Stimulated activated CD4-positive, alpha-beta T cell treated with anti-CD3 and anti-CD28 coated beads, TNF-alpha, amount 100 ng/mL, for 1 hour (primary cell): ENCODE data around the gene LRRTM4.

Experiments used
- DNase-seq, 3 donors: peaks; one replicate each; pipeline ENCODE4 v3.0.0-alpha.2; 2020; ENCODE audit warnings: low read depth in 3 of 3, low spot score in 1 of 3

LRRTM4 gene

DNA sequence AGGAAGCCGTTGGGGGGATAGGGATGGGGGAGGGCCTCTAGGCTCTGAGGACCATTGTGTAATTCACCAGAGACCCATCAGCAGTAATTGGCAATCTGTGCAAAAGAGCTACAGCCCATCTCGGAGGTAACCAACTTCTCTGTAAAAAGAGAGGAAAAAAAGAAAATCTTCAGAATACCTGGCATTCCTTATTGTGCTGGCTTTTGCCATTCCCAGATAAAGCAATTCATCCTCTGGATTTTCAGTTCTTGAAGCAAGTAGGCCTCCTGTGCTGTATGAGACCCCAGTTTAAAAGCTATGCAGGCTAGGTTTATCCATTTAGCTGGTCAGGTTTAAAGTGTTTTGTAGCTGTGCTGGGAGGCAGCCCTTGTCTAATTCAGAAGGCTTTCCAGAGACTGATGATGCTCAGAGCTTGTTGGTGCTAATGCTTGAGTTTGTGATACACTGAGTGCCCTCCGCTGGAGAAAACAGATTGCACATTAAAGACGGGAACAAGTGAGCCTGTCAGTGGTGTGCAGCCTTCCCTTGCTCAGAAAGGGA is at the start of gene LRRTM4:
TSS of gene LRRTM4 (minus strand) at position 446 of the 540 bp plus-strand sequence.
- DNase-seq, result no peak

DNA sequence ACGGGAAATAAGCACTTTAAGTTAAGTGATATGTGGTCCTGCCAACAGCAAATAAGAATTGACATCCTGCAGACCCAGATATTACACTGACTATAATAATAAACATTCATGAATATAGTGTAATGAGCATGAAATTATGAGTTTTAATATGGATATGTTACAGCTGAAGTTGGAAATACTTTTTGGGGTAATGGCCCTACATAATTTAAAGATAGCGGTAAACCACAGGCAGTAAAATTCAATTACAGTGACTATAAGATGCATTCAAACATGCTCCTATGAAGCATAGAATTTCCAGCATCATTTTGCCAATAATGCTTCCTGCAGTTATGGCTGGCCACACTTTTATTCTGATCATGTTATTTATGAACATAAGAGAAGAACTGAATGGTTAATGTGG is 49.4 kb upstream of the LRRTM4 start:
- no peak for DNase-seq

DNA sequence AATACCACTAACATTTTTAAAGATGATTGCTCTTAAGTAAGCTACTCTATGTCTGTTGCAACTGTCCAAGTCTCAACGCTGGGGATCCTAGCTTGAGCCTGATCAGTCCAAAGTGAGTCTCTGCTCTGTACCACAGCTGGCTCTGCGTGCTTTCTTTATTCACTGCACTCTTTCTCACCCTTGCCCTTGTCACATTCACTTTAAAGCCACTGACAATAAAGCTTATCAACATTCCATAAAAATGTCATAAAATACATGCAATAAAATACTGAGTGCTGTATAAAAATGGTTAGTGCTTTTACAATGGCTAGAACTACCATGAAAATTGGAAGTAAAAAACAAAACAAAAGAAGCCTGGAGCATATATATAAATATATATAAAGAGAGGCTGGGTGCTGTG is 45.5 kb upstream of the LRRTM4 start:
- DNase-seq, result no peak

DNA sequence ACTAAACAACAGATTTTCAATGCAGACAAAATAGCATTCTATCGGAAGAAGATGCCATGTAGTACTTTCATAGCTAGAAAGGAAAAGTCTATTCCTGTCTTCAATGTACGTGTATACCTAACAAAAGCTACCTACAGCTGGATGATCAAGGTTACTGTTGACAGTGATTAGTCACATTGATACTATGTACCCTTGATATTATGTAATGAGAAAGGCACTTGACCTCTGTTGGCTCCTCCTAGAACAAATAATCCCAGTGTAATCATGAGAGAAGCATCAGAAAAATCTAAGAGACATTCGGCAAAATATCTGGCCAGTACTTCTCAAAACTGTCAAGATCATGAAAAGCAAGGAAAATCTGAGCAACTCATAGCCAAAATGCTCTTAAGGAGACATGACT is 44.4 kb upstream of the LRRTM4 start:
- DNase-seq, result no peak

DNA sequence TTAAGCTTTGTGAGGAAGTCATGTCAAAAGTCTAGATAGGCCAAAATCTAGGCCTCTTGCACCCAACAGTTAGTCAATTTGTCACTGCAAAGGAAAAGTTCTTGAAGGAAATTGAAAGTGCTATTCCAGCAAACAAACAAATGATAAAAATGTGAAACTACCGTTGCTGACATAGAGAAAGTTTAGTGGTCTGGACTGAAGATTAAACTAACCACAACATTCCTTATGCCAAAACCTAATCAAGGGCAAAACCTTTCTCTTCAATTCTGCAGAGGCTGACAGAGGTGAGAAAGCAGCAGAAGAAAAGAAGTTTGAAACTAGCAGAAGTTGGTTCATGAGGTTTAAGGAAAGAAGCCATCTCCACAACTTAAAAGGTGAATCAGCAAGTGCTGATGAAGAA is 44.0 kb upstream of the LRRTM4 start:
- DNase-seq, result no peak

DNA sequence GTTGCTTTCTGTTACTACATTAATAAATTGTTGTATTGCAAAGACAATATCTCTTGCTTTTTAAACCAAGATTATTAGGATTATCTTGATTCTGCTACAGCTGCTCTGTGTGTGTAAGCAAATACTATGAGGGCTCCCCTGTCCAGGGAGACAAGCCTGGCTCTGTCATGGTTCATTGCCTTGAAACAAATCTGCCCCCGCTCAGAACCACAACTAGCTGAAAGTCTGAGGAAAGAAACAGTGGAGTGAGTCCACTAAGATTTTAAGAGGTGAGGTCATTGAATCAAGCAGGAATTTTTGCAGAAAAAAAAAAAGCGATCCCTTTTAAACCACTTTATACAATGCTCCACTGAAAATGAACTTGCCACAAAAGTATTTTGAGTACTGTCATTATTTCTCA is 30.8 kb upstream of the LRRTM4 start:
- DNase-seq, result no peak

DNA sequence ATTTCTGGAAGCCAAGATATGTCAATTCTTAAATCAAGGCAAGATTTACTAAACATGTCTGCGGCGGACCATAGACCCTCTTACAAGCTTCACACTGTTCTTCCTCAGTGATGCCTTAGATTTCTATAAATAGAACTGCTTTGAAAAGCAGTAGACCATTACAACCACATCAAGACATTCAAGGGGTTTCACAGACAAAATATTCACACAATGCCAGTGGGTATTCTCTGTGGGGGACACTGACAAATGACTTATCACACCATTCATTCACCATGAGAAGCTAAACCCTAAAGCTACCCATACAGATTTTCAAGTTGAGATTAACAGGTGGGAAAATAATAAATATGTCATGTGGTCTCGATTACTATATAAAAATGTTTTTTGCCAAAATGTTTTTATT is 15.9 kb upstream of the LRRTM4 start:
- DNase-seq, result no peak

DNA sequence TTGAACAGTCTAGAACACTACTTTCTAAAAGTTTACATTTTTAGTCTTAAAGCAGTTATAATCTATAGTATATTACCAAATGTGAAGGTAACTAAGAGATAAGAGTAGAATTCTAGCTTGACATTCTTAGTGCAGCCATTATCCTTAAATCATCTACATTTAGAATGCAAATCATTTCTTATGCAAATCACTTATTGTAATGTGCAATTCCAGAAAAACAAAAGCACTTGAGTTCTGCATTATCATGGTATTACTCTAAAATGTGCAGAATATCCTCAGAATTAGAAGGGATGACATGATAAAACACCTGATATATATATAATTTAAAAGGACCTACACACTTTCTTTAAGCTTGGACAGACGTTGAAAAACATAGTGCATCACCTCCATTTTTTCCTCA is 712 bp upstream of the LRRTM4 start:
- no peak for DNase-seq

DNA sequence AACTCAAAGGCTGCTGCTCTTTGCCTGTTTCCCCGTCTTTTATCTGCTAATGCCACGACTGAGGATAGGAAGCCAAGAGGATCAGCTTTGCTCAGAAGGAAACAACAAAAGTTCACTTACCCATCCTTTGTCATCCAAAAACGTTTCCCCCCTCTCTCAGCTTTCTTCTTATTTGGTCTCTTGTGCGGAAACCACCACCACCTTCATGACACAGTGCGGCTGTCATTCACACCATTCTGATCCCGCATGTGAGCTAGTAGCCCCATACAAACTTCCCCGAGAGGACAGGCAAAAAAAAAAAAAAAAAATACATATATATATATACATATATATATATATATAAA is 656 bp downstream of the LRRTM4 start:
- no peak for DNase-seq

DNA sequence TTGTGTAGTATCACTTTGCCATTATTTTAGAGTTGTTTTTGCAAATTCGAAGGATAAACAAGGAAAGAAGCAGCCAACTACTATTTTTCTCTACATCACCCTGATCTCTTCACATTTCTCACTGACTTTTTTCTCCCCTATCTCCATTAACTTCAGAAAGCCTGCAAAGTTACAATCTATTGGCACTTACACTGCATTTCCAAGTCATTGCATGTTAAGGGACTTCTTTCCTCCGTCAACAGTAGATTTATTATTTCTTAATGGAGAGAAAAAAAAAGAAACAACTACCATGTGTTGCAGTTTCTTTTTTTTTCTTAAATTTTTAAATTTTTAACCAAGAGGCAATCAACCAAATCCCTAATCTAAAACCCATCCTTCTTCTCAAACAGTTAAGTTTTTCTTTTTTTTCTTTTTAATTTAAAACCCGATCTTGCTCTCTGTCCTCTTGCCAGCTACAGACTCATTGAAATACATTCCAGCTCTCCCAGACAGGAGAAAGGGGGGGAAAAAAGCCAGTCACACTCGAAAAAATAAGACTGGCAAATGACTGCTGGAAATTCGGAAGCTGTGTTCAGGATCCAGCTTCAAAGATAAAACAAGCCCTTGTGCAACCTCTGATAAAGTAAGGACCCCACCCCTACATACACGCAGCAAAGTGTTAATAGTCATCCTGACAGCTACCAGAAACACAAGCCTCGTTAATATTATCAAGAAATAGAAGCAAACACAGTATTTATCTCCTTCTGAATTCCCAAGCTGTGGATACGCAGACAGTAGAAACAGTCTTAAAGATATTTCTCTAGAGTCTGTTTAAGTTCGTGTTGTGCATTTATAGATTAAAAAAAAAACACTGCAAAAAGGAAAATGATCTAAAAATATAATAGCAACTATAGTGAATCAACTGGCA is 1.3 kb downstream of the LRRTM4 start:
- no peak for DNase-seq

DNA sequence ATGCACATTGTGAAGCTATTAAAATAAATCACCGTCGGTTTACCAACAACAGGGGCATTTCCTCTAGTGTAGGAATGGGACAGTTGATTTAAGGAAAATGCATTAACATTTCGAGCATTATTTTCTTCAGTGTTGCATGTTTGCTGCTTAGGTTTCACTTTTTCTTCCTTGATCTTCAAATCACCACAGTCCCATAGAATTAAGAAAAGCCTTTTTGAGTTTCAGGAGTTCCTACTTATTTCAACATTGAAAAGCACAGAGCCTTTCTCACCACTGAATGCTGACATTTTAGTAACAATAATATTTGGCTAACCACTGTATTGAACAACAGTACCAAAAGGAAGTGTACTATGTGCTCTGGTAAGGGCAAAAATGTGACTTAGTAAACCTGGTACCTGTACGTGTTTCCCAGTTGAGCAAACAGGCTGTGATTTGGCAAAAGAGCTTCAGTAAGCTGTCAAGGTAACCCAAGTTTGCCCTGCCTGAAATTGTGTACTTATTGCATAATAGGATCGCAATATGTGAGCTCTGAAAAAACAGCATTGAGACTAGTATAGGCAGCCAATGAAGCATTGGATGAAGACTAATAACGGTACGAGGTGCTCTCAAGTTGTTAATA is 2.2 kb downstream of the LRRTM4 start:
- DNase-seq, result no peak

DNA sequence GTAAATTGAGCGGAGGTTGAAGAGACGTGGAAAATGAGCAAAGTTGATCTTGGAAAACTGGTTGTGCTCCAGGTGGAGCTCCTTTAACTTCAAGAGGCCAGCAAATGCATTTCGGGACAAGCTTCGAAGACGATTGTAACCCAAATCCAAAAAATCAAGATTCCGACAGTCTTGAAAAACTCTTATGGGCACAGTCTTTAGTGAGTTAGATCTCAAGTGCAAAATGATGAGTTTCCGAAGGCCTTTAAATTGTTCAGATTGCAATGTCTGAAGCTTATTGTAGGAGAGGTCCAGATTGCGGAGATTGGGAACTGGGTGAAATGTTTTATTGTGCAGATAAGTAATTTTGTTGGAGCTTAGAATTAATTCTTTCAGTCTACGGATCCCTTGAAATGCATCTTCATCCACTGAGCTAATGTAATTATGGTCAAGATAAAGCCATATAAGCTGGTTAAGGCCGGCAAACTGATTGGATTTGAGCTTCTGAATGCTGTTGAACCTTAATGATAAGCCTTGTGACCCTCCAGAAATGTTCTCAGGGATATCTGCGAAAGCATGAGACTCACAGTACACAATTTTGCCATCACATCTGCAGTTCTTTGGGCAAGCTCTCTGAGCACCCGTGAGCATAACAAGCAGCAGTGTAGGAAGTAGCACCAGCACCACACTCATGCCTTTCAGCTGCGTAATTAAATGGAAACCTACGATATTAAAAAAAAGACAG is 2.9 kb downstream of the LRRTM4 start:
- no peak for DNase-seq

DNA sequence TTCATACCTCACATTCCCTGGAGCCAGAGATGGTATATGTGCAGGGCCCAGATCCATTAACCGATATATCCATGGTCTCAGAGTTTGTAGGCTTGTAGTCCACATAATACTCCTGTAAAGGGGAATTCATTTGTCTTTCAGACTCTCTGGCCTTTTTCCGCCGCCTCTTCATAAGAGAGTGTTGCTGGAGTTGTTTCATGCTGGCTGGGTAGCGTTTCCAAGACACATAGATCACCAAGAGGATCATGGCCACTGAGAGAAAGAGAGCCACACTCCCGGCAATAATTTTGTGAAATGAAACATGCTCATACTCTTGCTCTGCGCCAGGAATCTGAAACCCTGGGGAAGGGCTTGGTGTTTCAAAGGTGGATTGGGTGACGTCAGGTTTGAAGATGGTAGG is 3.9 kb downstream of the LRRTM4 start:
- no peak for DNase-seq

DNA sequence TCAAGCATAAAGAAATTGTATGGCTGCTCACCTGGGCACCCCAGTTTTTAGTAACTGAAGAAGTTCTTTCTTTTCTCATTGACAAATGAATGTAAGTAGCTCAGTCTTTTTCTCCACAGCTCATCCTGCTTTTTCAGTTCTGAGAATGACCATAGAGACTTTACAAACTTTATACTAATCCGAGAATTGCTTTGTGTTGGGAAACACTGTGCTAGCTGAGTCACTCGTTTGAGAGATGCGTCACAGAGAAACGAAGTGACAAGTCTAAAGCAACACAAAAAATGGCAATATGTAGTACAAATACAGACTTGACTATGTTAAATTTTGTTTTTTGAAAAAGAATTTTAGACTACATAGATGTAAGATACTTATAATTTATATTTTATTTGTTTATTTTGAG is 9.0 kb downstream of the LRRTM4 start:
- no peak for DNase-seq

DNA sequence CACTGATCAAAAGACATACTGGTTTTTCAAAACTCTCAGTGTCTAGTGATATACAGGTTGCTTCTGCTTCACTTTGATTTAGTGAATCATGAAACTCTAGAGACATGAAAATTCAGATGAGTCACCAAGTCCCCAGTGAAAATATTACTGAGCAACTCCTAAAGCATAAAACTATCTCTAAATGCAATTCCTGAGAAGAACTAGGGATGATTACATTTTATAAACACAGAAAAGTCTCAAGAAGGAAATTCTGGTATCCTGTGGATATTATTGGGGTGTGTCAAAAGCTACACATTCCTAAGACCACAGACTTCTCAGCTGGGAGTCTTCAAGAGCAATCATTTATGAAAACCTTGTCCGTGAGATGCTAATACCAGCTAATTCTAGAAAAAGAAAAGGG is 9.7 kb downstream of the LRRTM4 start:
- no peak for DNase-seq

DNA sequence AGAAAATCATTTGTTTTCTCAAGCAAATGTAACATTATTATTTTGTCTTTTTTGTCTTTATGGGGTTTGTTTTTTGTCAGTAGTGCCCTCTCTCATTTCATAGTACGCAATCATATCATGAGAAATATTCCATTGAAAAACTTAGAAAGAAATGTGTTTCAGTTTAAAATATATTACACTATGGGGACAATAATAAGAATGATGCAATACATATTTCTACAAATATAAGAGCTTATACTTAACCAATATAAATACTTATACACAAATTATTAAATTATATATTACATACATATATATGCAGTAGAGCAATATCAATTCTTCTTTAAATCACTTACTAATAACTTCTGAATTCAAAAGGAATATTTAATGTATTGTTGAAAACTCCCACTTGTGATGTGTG is 13.7 kb downstream of the LRRTM4 start:
- DNase-seq, result no peak

DNA sequence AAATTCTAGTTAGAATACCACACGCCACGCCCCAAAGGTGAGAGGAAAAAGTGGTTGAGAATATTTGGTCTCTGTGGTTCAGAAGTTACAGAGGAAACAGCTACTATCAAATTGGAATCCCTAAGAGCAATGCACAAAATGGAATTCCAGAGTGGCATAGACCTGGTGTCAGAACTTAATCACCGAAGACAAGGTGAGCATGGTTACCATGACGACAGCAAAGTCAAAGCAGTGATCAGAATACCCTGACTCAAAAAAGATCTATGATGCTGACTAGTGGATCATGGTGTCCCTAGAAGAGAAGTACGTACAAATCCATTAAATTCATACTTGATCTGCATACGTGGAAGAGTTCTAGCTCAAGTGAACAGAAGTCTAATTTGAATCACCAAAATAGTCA is 14.5 kb downstream of the LRRTM4 start:
- DNase-seq, result no peak

DNA sequence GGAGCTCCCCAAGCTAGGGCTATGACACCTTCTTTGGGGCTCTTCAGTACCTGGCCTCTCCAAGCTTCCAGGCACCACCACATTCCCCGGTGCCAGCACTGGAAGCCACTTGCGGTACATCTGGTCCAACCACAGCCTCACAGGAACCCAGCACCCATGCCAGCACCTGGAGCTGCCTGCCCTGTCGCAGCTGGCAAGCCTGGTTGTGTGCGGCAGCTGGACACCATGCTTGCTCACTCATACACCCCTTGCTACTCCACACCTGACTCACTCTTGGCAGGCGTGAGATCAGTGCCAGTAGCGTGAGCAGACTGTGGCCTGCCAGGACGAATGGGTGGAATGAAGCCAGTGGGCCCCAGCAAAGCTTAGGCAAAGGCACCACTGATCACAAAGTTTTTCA is 34.0 kb downstream of the LRRTM4 start:
- DNase-seq, result no peak

DNA sequence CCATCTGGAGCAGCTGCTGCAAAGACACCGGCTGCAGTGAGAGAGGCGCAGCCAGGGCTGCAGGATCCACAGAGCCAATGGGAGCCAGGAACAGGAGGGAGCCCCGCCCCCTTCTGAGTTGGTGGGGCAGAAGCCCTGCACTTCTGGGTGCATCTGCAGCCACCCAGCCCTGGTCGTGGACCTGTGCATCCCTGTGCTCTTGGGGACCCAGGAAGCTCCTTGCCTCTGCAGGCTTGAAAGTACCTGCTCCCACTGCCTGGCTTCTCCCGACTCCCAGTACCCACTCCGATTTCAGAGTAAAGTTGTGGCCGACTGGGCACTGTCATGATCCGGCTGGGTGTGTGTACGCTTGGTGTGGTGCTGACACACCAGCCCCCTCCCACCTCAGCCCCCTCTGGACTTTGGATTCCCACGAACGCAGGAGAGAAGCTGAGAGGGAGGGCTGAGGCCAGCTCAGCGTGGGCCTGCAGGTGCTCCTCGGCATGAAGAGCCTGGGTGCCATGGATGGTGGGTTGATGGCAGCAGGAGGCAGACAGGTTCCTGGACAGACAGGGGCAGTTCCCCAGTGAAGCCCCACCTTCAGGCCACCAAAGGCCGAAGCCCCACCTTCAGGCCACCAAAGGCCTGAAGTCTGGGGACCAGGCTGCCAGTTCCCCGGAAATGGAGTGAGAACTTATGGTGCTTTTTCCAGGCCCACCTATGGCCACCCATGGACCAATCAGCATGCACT is 34.9 kb downstream of the LRRTM4 start:
- DNase-seq, result no peak

DNA sequence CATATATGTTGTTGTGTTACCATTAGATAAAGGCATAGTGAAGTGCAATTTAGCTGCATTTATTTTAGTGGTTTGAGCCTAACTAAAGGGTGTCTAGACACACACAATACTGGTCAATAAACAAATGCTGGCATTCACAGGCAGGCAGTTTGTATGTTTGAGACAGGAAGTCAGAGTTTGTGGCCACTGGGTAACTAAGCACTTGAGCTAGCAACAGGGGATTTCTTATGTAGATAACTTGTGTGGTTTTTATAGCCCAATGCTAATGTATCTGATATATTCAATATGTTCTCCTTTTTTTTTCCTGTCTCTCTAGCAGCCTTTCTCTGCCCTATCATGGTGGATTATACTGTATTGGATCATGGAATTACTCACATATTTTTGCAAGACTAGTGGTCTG is 38.1 kb downstream of the LRRTM4 start:
- no peak for DNase-seq

DNA sequence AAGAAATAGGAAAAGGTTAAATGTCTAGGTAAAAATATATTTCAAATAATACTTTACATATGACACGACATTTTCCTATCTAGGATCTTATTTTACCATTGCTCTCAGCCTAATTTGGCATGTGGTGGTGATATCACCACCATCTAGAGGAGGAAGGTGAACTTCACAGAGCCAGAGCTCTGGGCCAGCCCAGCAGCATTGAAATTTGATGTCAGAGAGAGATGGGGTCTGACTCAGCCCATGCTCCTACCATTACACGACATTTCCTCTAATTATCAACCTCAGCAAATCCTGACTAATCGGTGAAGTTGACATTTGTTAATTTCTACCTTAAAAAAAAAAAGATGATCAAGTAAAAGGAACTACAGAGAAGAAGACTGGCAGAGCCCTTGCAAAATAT is 42.3 kb downstream of the LRRTM4 start:
- DNase-seq, result no peak
